HUES48 (cell line): Measurements from ENCODE around the gene RPS6KA2.

Experiments used
- H3K27ac ChIP-seq: one replicate; pipeline ENCODE4 v1.7.0; 2013; ENCODE audit warnings: low read depth, low read length, inconsistent platforms
- H3K27me3 ChIP-seq: 2 replicates; pipeline ENCODE4 v1.6.1; 2013; ENCODE audit warnings: mild to moderate bottlenecking, low read length; ENCODE audit not compliant: control insufficient read depth, insufficient read depth
- H3K36me3 ChIP-seq: 2 replicates; pipeline ENCODE4 v1.6.1; 2013; ENCODE audit warnings: low read length; ENCODE audit not compliant: control insufficient read depth, insufficient read depth
- H3K4me1 ChIP-seq: 2 replicates; pipeline ENCODE4 v1.6.1; 2013; ENCODE audit warnings: mild to moderate bottlenecking, low read length; ENCODE audit not compliant: control insufficient read depth, insufficient read depth
- H3K4me3 ChIP-seq: 2 replicates; pipeline ENCODE4 v1.5.1; 2013; ENCODE audit warnings: mild to moderate bottlenecking, low read depth, low read length
- H3K9ac ChIP-seq: 2 replicates; pipeline ENCODE4 v1.6.1; 2013; ENCODE audit warnings: mild to moderate bottlenecking, low read depth, low read length, moderate library complexity
- H3K9me3 ChIP-seq: 2 replicates; pipeline ENCODE4 v1.6.1; 2013; ENCODE audit warnings: low read length; ENCODE audit not compliant: control insufficient read depth, insufficient read depth

The RPS6KA2 gene

DNA sequence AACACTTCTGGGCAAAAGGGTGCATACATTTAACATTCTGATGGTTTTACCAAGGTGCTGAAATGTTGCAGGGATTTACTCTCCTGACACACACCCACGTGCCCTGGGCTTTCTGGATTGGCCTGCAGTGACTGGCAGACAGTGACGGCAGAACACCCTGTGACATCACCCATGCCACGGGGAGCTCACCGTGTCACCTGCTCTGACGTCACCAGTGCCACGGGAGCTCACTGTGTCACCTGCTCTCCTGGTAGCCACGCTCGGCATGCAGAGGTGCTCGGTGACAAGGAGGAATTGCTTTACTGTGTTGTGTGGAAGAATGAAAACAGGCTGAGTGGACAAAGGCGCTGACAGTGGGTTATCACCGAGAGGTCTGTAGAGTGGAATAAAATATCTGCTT, 139.9 kb downstream of the RPS6KA2 start:
- no peaks in the 10 kb centered on the region for H3K27me3 ChIP-seq
- no peak overlapping the region for H3K9ac ChIP-seq
- H3K4me3 ChIP-seq: no peak overlapping the region
- H3K27ac ChIP-seq: no peak overlapping the region
- no peaks in the 10 kb centered on the region for H3K9me3 ChIP-seq
- H3K36me3 ChIP-seq: peaks cover 3% of the 10 kb centered on the region; the same call in 1 of the 2 replicates
- peaks cover 25% of the 10 kb centered on the region for H3K4me1 ChIP-seq

DNA sequence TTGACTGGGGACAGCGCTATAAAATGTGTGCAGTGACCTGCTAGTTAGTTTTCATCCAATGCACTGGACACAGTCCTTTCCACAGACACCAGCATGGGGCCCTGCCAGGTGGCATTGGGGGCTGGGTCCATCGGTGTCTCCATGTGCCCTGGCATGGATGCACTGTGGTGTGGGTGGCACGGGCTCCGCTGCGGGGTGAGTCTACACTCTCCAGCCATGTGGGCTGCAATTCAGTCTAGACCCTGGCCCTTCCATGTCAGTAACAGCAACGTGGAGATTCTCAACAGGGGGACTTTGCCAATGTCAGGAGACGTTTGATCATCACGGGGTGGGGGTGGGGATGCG, 140.5 kb downstream of the RPS6KA2 start:
- Histone ChIP-seq H3K36me3 (peaks cover 3% of the 10 kb centered on the region; the same call in 1 of the 2 replicates), H3K9me3 (no peaks in the 10 kb centered on the region), H3K27me3 (no peaks in the 10 kb centered on the region), H3K9ac (no peak overlapping the region), H3K4me3 (no peak overlapping the region), H3K4me1 (peaks cover 25% of the 10 kb centered on the region), H3K27ac (no peak overlapping the region)

DNA sequence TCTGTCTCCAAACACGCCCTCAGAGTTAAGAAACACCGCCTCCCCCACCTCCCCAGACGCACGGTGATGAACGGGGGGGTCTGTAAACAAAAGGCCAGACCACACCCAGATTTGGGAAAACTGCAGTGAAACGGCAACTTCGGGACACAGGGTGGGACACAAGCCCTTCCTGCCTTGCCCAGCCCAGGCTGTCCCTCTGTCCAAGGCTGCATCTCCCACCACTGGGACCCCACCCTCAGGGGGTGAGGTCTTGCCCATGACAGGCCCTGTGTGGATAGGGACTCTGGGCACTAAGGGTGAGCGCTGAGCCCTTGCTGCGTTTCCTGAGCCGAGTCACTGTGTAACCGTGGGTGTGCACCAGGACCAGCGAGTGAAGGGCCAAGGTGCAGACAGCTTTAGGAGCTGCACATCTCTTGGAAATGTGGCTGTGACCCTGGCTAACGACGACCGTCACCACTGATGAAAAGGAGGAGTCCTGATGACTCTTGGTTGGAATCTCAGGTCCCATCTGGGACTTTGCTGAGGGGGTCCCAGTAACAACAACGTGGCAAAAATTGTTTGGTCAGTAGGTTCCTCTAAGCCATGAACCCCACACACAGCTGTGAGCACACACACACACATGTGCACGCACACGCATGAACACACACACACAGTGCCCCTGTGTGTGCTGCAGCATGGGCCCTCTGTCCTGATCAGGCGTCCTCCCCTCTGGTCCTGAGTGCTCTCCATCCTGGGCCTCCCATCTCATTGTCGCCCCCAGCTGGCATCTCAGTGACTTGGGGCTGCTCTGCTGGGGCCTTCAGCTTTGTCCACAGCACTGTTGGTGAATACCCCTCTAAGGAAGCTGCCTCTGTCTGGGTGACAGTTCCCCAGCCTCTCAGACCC, 141.2 kb downstream of the RPS6KA2 start:
- Histone ChIP-seq H3K27me3 (no peaks in the 10 kb centered on the region), H3K4me3 (no peak overlapping the region), H3K9me3 (no peaks in the 10 kb centered on the region), H3K27ac (no peak overlapping the region), H3K9ac (no peak overlapping the region), H3K36me3 (peaks cover 3% of the 10 kb centered on the region; the same call in 1 of the 2 replicates), H3K4me1 (peaks cover 25% of the 10 kb centered on the region)

DNA sequence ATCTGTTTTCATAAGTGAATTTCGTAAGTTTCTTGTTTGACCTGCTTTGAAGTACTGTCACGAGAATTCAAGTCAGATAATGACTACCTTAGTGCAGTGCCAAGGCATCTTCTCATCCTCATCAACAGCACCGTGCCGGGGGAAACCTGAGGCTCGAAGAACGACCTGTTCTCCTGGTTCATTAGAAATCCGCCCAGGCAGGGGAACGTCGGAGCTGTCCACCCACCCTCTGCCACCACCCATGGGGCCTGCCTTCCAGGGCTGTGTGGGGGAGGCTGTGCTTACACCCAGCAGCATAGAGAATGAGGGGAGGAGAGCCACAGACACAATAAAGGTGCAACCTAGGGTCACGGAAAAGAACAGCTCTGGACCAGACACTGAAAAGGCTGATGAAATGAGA, 142.2 kb downstream of the RPS6KA2 start:
- Histone ChIP-seq H3K36me3 (peaks cover 3% of the 10 kb centered on the region; the same call in 1 of the 2 replicates), H3K9ac (no peak overlapping the region), H3K4me3 (no peak overlapping the region), H3K27me3 (no peaks in the 10 kb centered on the region), H3K4me1 (peaks cover 20% of the 10 kb centered on the region), H3K27ac (no peak overlapping the region), H3K9me3 (no peaks in the 10 kb centered on the region)

DNA sequence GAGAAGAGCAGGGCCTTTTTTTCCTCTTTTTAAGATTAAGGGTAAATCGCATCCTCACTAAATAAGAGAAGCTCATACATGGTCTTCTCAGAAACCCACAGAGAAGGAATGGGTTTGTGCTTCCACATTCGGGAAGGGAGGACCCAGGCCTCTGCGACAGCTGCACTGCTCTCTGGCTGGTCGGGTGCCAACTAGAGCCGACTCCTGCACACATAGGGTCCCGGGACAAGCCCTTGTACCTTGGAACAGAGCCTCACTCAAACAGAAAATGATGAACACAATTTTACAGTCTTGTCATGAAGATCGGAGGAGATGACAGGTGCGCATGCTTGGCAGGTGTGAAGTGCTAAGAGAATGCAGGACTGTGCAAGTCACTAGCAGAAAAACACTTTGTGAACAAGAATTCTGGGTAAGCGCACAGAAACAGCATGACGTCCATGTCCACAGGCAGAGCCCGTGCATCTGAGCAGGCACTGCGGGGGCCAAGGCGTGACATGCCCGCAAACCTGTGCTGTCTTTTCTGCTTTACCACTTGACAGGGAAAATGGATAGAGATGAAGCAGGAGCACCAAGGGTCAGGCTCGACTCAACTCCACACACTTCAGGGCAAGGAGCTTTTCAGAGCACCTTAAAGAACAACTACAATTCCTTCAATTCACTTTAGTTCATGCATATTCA, 143.3 kb downstream of the RPS6KA2 start:
- no peak overlapping the region for H3K27ac ChIP-seq
- peaks cover 10% of the 10 kb centered on the region; the same call in 1 of the 2 replicates for H3K4me1 ChIP-seq
- no peak overlapping the region for H3K4me3 ChIP-seq

DNA sequence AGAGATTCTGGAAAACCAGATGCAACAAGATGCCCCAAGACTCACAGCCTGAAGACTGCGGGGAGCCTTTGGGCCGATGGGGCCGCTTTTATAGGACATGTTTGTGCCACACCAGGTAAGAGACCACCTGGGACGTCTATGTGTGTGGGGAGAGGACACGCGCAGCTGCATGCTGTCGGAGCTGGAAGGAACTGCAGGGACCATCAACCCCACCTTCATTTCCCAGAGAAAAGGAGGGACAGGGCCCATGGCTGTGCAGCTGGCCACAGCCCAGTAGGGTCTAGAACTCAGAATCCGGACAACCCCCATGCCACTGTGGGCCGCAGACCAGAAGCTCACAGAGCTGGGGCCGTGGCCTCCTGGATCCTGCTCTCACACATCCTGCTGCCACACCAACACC, 144.0 kb downstream of the RPS6KA2 start:
- peaks cover 3% of the 10 kb centered on the region; the same call in 1 of the 2 replicates for H3K36me3 ChIP-seq
- H3K9me3 ChIP-seq: no peaks in the 10 kb centered on the region

More for the DNA sequence above, 143.3 kb downstream of the RPS6KA2 start:
- Histone ChIP-seq H3K27me3 (no peaks in the 10 kb centered on the region), H3K36me3 (peaks cover 3% of the 10 kb centered on the region; the same call in 1 of the 2 replicates), H3K9ac (no peak overlapping the region), H3K9me3 (no peaks in the 10 kb centered on the region)

DNA sequence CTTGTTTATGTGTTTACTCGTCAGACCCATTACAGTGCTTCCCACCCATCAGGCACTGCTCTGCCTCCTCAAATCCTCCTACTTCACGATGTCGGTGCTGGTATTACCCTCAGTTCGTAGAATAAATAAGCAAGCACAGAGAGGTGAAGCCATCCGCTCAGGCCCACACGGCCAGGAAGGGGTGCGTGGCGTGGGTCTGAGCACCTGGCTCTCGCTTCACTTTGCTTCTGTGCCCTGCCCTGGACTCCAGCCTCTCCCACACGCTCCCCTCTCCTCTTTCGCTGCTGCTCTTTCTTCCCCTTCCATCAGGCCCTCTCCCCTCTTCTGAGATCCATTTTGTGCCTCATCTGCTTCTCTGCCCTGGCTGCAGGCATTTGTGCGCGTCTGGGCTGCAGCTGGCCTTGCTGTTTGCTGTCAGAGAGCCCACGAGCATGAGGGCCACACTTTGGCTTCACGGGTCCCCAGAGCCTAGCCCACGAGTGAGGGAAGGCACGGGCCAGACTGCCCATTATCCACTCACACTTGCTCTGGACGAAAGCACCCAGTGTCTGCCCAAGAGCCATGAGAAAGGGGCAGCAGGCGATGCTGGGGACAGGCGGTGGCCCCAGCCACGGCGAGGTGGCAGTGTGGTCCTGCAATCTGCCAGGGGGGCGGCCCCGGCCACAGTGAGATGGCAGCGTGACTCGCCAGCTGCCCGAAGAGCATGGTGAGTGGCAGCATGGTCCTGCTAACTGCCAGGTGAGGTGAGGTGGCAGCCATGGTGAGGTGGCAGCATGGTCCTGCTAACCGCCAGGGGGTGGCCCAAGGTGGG, 148.1 kb downstream of the RPS6KA2 start:
- no peaks in the 10 kb centered on the region for H3K36me3 ChIP-seq
- H3K27me3 ChIP-seq: no peaks in the 10 kb centered on the region
- no peaks in the 10 kb centered on the region for H3K9me3 ChIP-seq
- no peaks in the 10 kb centered on the region for H3K4me1 ChIP-seq
- H3K27ac ChIP-seq: no peak overlapping the region
- no peak overlapping the region for H3K9ac ChIP-seq
- H3K4me3 ChIP-seq: no peak overlapping the region

More for the DNA sequence above, 144.0 kb downstream of the RPS6KA2 start:
- Histone ChIP-seq H3K27me3 (no peaks in the 10 kb centered on the region), H3K9ac (no peak overlapping the region), H3K4me1 (0 out of 2 replicates have a peak, but pooled peaks cover 3% of the 10 kb centered on the region), H3K4me3 (no peak overlapping the region), H3K27ac (no peak overlapping the region)

DNA sequence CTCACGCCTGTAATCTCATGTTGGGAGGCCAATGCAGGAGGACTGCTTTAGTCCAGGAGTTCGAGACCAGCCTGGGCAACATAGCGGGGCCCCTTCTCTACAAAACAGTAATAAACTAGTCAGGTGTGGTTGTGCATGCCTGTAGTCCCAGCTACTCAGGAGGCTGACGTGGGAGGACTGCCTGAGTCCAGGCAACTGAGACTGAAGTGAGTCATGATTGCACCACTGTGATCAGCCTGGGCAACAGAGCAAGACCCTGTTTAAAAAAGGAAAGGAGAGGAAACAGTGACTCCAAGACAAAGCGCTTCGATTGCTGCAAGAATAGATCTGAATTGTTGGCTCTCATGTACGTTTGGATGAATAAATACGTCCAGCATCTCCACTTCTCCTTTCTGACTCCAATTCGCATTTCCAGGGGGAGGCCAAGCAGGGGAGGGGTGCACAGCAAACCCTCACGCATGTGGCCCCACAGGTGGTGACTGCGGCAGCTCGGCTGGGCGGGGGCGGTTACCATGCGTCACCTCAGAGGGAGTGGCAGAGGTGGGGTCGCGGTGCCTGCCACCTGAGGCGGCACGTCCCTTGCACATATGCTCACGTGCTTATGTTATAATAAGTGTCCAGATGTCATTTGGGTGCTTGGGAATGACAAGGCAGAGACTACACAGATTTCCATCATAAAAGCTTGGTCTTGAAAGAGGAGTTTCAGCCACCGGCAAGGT, 149.2 kb downstream of the RPS6KA2 start:
- Histone ChIP-seq H3K27me3 (no peaks in the 10 kb centered on the region), H3K4me3 (no peak overlapping the region), H3K9me3 (no peaks in the 10 kb centered on the region), H3K9ac (no peak overlapping the region), H3K27ac (no peak overlapping the region), H3K36me3 (no peaks in the 10 kb centered on the region), H3K4me1 (no peaks in the 10 kb centered on the region)

DNA sequence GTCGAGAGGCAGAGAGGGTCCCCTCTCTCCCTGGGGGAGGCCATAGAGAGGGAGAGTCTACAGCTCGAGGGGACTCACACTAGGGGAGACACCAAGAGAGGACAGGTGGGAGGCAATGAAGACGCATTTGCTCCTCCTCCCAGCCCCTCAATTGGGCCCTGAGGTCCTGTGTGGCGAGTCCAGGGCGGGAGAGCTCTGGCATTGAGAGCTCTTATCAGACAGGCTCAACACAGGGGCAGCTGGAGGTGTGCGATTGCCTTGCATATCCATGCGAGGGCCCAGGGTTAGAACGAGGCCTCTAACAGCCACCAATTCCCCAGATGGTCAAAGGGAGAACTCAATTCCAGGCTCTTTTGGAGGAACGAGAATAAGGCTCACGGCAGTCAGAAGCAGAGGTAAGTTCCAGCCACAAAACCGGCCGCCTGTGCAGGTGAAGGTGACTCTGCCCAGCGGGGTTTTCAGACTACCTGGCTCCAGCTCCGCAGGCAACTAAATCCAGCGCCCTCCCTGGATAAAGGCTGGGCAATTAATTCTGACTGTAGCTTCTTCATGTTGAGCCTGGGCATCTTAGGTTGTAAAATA, 150.3 kb downstream of the RPS6KA2 start:
- no peaks in the 10 kb centered on the region for H3K27me3 ChIP-seq
- no peaks in the 10 kb centered on the region for H3K36me3 ChIP-seq
- H3K9me3 ChIP-seq: no peaks in the 10 kb centered on the region
- H3K4me3 ChIP-seq: no peak overlapping the region
- no peaks in the 10 kb centered on the region for H3K4me1 ChIP-seq
- H3K27ac ChIP-seq: no peak overlapping the region
- no peak overlapping the region for H3K9ac ChIP-seq

DNA sequence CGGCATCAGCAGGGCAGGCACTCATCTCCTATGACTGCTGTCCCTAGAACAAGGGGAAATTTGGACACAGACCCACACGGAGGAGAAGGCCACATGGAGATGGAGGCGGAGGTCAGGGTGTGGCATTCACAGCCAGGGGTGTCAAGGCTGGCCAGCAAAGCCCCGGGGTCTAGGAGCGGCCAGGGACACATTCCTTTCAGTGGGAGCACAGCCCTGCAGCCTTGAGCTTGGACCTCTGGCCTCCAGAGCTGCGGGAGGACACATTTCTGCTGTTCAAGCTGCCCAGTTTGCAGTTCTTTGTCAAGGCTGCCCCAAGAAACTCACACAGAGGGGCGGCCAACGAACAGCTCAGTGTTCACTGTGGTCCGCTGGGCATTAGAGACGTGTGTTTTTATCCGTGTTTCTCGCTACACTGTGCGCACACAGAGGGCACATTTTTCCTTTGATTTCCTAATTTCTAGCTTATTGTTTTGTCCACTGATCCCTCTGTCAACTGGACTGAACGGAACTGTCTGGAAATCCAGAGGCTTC, 150.9 kb downstream of the RPS6KA2 start:
- H3K9ac ChIP-seq: no peak overlapping the region
- no peak overlapping the region for H3K4me3 ChIP-seq
- no peaks in the 10 kb centered on the region for H3K9me3 ChIP-seq
- H3K27me3 ChIP-seq: no peaks in the 10 kb centered on the region
- H3K4me1 ChIP-seq: no peaks in the 10 kb centered on the region
- no peak overlapping the region for H3K27ac ChIP-seq
- H3K36me3 ChIP-seq: no peaks in the 10 kb centered on the region
